KOPT-K1 (cell line): ENCODE data around the gene SEPTIN1.
"Not testable (repeated sequence)": the region's sequence is repeated elsewhere in the genome, so short reads cannot be mapped to it uniquely, and the experiment has no call there.

ENCODE experiments used
- H3K27ac ChIP-seq: fragments of 200-600 bp; sonication (generic); 2 replicates; pipeline ENCODE4 v1.5.1; 2016; ENCODE audit warnings: antibody characterized with exemption, mild to moderate bottlenecking, low read depth, low read length; ENCODE audit not compliant: poor library complexity, severe bottlenecking
- H3K36me3 ChIP-seq: fragments of 200-600 bp; sonication (generic); 2 replicates; pipeline ENCODE4 v1.5.1; 2017; ENCODE audit warnings: antibody characterized with exemption, mild to moderate bottlenecking, low read length, moderate library complexity; ENCODE audit not compliant: insufficient read depth
- H3K9me3 ChIP-seq: fragments of 200-600 bp; sonication (generic); 2 replicates; pipeline ENCODE4 v1.5.1; 2017; ENCODE audit warnings: antibody characterized with exemption, low read length, mild to moderate bottlenecking; ENCODE audit not compliant: insufficient read depth, poor library complexity, severe bottlenecking

SEPTIN1 gene

DNA sequence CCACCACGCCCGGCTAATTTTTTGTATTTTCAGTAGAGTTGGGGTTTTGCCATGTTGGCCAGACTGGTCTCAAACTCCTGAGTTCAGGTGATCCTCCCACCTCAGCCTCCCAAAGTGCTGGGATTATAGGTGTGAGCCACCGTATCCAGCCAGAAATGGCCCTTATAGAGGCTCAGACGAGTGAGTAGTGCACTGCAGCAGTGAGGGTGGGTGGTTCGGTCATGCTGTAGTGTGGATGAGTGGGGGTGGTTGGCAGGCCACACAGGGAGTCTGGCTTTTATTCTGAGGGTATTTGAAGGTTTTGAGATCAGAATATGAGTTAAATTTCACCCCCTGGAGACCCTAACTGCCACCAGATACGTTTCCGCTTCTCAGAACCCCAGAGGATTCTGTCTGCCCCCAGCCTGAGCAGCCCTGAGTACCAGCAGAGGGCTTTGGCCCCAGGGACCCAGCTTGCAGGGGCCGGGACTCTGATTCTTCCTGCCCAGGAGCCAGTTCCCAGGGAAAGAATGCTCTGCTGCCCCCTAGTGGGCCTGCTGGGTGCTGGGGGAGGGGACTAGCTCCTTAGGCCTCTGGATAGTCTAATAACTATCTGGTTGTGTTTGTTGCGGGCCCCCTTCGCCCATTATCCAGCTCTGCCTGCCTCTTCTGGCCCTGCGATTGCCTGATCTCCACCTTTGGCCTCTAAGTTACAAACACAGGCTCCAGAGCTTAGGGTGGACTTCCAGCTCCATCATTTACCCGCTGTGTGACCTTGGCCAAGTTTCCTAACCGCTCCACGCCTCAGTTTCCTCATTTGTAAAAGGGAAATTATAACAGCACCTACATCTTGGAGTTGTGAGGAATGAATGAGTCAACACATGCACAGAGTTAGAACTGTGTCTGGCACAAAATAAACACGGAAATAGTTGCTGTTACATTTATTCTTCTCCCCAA, 27.0 kb upstream of the SEPTIN1 start:
- peak overlapping the region; percentile 44 for H3K27ac ChIP-seq

DNA sequence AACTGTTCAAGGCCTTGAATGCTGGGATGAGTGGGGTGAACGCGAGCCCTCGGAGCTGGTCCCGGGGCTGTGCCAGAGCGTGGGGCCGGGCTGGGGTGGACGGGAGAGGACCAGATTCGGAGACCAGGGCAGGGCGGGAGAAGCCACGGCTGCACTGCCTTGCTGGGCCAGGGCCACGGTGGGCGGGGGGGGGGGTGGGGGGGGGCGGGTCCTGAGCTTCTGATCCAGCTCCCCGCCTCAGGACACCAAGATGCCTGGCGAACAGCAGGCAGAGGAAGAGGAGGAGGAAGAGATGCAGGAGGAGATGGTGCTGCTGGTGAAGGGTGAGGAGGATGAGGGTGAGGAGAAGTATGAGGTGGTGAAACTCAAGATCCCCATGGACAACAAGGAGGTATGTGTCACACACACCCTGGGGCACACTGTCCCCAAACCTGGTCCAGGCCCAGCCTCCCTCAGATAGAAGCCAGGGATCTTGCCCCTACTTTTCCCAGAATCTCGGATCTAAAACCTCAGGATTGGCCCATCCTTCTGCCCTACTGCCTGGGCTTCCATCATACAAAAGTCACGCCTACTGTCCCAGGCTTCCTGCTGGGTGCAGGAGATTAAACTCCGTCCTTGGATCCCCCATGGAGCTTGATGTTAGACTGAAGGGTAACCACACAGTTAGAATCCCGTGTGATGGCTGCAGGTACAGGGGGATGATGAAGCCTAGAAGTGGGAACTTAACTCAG, 25.6 kb upstream of the SEPTIN1 start:
- Histone ChIP-seq H3K9me3 (no peaks in the 10 kb centered on the region), H3K36me3 (peaks cover 32% of the 10 kb centered on the region), H3K27ac (peak overlapping the region; percentile 78)

More for the DNA sequence above, 27.0 kb upstream of the SEPTIN1 start:
- Histone ChIP-seq H3K36me3 (peaks cover 46% of the 10 kb centered on the region), H3K9me3 (no peaks in the 10 kb centered on the region)

DNA sequence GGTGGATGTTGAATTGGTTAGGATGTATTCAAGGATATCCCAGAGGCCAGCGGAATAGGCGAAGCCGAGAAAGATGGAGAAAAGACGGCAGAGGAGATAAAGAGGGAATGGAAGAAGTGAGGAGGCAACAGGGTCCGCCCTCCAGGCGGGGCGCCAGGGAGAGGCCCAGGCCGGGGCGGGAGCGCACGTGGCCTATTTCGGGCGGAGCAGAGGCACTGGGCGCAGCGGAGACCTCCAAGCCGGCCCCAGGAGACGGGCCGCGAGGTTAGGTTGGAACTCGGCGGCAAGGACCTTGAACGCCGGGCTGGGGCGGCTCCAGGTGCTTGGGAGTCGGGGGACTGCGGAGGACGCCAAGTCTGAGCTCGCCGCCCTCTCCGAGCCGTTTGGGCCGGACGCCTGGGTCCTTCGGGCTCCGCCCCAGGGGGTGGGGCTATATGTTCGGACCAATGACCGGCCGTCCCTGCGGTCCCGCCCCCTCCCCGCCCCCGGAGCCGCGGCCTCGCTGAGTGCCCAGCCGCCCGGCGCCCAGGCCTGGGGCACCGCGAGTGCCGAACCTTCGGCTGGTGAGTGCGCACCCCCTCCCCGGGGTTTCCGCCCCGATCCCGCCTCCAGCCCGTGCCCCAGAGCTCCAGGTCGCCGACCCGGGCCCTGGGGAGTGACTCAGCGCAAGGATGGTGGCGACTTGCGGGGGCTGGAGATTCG, 24.9 kb upstream of the SEPTIN1 start, which contains the start of gene ZNF771:
Gene ZNF771, plus strand, starts transcription at position 505 of the 702 bp plus-strand sequence. CDS start 448 bp downstream, outside the sequence.
- peak within 1 kb of the TSS; percentile 78 for H3K27ac ChIP-seq
- peaks cover 25% of the 10 kb centered on the region for H3K36me3 ChIP-seq
- H3K9me3 ChIP-seq: no peaks in the 10 kb centered on the region

DNA sequence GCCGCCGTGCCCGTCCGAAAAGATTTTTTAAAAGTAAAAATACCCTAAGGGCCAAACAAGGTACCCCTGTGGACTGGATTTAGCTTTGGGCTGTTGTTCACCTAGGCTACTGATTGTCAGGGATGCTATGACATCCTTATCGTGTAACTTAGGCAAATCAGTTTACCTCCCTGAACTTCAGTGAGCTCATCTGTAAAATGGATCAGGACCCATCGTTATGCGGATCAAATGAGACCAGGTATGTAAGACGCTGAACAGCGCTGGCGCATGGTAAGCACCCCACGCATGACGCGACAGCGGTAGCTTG, 24.4 kb upstream of the SEPTIN1 start:
- H3K27ac ChIP-seq: peak overlapping the region; percentile 78
- no peaks in the 10 kb centered on the region for H3K9me3 ChIP-seq
- peaks cover 20% of the 10 kb centered on the region for H3K36me3 ChIP-seq

DNA sequence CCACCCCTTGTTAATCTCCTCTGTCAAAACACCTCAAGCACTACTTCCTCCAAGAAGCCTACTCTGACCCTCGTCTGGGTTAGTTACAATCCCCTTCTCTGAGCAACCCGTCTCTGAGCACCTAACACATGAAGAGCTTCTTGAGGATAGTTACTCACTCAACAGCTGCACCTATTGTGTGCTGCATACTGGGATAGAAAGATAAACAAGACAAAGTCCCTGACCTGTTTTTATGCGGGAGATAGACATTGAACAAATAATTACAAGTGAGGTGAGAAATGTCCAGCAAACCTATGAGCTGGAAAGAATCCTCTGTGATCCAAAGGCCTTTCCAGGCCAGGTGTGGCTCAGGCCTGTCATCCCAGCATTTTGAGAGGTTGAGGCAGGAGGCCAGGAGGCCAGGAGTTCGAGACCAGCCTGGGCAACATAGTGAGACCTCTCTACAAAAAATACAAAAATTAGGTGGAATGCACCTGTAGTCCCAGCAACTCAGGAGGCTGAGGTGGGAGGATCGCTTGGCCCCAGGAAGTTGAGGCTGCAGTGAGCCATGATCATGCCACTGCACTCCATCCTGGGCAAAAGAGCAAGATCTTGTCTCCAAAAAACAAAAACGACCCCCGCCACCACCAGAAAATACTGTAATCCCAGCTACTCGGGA, 19.5 kb upstream of the SEPTIN1 start:
- Histone ChIP-seq H3K36me3 (peaks cover 20% of the 10 kb centered on the region), H3K27ac (no peak overlapping the region), H3K9me3 (no peaks in the 10 kb centered on the region)

DNA sequence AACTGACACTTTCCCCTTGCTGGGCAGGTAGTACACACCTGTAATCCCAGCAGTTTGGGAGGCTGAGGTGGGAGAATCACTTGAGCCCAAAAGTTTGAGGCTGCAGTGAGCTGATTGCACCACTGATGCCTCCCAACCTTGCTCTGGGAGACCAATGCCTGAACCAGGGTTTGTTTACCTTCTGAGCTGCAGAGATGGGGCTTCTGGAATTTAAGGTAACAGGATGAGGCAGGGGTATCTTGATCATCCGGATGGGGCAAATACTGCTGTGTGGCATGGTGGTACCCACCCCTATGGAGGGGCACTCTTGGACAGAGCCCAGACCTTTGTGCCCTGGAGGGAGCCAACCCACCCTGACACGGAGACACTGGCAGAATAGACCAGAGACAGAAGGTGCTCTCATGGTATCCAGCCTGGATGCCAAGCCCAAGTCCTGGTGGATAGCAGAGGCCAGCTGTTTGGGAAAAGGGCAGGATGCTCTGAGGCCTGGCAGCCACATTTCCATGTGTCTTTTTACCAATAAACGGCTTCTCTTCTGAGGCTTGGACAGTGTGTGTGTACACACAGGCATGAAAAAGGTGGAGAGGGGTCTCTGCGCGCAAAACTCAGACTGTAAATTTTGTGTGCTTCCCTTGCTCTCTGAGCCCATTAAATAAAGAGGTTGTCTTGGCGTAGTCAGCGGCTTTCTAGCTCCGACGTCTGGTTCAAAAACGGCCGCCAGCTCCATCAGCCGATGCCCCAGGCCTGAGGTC, 17.2 kb upstream of the SEPTIN1 start:
- Histone ChIP-seq H3K36me3 (peaks cover 21% of the 10 kb centered on the region), H3K9me3 (no peaks in the 10 kb centered on the region), H3K27ac (peak overlapping the region; percentile 57)

DNA sequence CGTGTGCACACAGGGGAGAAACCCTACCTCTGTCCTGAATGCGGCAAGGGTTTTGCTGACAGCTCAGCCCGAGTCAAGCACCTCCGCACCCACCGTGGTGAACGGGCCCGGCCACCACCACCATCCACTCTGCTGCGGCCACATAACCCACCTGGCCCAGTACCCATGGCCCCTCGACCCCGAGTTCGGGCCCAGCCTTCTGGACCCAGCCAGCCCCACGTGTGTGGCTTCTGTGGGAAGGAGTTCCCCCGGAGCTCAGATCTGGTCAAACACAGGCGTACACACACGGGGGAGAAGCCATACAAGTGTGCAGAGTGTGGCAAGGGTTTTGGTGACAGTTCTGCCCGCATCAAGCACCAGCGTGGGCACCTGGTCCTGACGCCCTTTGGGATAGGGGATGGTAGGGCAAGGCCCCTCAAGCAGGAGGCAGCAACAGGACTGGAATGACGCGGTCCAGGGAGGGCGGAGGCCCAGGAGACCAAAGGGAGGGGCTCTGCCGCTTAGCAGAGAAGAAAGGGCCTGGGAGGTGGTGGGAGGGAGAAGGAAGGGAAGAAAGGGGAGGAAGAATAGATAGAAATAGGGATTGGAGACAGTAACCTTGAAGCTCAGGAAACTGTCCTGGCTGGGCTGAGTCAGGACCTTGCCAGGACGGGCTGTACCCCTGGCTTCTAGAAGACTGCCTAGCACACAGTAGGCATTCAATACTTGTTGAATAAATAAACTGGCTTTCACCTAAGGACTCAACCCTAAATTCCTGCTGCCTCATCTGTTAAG, 16.5 kb upstream of the SEPTIN1 start:
- H3K36me3 ChIP-seq: peaks cover 21% of the 10 kb centered on the region
- no peaks in the 10 kb centered on the region for H3K9me3 ChIP-seq
- no peak overlapping the region for H3K27ac ChIP-seq

DNA sequence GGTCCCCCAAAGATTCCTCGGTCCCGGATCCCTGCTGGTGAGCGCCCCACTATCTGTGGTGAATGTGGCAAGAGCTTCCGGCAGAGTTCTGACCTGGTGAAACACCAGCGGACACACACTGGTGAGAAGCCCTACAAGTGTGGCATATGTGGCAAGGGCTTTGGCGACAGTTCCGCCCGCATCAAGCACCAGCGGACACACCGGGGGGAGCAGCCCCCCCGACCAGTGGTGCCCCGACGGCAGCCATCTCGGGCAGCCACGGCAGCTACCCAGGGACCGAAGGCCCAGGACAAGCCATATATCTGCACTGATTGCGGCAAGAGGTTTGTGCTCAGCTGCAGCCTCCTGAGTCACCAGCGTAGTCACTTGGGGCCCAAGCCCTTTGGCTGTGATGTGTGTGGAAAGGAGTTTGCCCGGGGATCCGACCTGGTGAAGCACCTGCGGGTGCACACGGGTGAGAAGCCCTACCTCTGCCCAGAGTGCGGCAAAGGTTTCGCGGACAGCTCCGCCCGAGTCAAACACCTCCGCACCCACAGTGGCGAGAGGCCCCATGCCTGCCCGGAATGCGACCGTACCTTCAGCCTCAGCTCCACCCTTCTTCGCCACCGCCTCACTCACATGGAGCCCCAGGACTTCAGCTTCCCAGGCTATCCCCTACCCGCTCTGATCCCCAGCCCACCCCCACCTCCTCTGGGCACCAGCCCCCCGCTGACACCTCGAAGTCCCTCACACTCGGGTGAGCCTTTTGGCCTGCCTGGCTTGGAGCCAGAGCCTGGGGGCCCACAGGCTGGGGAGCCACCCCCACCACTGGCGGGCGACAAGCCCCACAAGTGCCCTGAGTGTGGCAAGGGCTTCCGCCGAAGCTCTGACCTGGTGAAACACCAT, 15.7 kb upstream of the SEPTIN1 start:
- no peak overlapping the region for H3K27ac ChIP-seq
- H3K9me3 ChIP-seq: no peaks in the 10 kb centered on the region
- H3K36me3 ChIP-seq: peaks cover 21% of the 10 kb centered on the region

DNA sequence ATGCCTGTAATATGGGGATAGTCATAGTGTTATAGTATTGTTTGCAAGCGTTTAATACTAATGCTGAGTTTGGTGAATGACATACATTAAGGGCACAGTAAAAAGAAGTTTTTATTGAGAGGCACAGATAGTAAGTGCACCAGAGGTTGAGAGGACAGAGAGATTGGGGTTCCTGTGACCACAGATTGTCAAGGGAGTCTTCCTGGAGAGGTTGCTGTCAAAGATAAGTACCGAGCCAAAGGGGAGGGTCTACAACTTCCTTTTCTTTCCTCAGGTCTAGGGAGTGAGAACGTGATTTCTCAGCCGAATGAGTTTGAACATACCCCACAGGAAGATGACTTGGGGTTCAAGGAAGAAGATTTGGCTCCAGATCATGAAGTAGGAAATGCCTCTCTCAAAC, 14.7 kb upstream of the SEPTIN1 start:
- Histone ChIP-seq H3K27ac (no peak overlapping the region), H3K36me3 (peaks cover 21% of the 10 kb centered on the region), H3K9me3 (no peaks in the 10 kb centered on the region)

DNA sequence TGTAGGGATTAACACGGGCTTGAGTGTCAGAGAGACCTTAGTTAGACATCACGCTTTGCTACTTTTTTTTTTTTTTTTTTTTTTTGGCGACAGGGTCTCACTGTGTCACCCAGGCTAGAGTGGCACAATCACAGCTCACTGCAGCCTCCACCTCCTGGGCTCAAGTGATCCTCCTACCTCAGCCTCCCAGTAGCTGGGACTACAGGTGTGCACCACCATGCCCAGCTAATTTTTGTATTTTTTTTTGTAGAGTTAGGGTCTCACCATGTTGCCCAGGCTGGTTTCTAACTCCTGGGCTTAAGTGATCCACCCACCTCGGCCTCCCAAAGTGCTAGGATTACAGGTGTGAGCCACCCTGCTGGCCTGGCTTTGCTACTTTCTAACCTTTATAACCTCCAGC, 14.3 kb upstream of the SEPTIN1 start:
- H3K36me3 ChIP-seq: peaks cover 21% of the 10 kb centered on the region
- not testable (repeated sequence) for H3K9me3 ChIP-seq, H3K27ac ChIP-seq

DNA sequence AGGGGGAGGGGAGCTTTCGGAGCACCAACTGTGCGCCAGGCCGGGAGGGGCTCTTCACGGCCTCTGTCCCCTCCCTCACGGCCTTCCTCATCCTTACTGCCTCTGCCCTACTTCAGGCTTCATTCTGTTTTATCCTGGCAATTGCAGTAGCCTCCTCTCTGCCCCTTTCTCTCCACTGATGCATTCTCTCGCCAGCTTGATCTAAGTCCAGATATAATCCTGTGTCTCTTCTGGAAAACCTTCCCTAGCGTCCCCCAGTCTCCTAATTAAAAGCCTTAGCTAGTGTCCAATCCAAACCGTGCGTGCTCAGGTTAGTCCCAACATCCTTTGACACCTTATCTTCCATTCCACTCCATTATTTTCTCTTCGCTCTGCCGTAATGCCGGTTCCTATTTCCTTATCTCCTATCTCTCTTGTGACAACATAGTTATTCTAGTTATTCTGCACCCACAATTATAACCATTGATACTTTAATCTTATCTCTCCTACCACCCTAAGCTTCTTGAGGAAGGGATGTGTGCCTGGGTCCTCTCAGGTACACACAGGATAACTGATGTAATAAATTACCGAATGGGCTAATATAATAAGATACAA, 13.7 kb upstream of the SEPTIN1 start:
- peak overlapping the region; percentile 85 for H3K27ac ChIP-seq
- peaks cover 21% of the 10 kb centered on the region for H3K36me3 ChIP-seq
- no peaks in the 10 kb centered on the region for H3K9me3 ChIP-seq

DNA sequence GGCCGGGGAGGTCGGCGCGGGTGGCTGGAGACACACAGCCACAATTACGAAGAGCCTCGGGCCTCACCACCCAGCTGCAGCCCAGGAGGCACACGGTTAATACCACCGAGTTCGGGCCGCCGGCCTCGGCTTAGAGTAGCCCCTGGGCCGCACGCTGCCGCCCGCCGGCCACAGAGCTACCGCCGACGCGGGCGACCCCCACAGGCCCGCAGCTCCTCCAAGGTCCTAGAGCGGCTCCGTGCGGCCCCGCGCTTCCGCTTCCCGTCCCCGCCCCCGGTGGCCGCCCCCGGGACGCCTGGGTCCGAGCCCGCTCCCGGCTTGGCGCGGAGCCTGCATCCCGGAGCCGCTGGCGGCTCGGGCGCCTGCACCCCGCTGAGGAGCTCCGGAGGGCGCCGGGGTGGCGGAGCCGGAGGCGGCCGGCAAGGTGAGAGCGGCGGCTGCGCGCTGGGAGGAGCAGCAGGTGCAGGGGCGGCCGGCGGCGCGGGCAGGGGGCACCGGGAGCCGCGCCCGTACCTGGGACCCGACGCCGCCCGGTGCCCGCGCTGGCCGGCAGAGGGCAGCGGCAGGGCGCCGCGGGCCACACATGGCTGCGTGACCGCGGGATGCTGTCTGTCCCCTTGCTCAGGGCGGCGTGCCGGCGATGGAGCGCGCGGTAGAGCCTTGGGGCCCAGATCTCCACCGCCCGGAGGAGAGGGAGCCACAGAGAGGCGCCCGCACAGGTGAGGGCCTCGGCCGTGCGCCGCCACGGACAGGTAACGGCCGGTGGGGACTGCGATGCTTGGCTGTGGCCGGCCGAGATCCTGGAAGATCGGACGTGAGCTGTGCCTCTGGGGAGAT, 13.0 kb upstream of the SEPTIN1 start, which contains the start of gene ZNF48:
Gene ZNF48, plus strand, starts transcription at position 266 of the 837 bp plus-strand sequence. Its CDS starts 375 bp downstream, at position 641.
- H3K36me3 ChIP-seq: peaks cover 21% of the 10 kb centered on the region
- no peaks in the 10 kb centered on the region for H3K9me3 ChIP-seq
- peak within 1 kb of the TSS; percentile 85 for H3K27ac ChIP-seq
